HG02981 (cell line): ENCODE data around the gene OR52K1.
A peak's percentile ranks its signal among the peaks of the same experiment; 100 is the strongest.

Experiments
- ATAC-seq: cut with Tn5 transposase; IDR thresholded peaks from one replicate; pipeline ENCODE4 v1.9.1; 2021; ENCODE audit warnings: mild to moderate bottlenecking, moderate library complexity; ENCODE audit not compliant: unreplicated experiment

OR52K1 gene

GRCh38 chr11:4482445-4482844, at the start of gene OR52K1:
Gene OR52K1 (plus strand): TSS chr11:4482646. CDS start chr11:4488901, 6,255 bp downstream.
- ATAC-seq, result no peak

- ATAC-seq, result no peak
Measured at GRCh38 chr11:4433856-4434255, 48.6 kb upstream of the OR52K1 start.

- ATAC-seq, result no peak
Measured at GRCh38 chr11:4436411-4436810, 46.0 kb upstream of the OR52K1 start.

GRCh38 chr11:4441515-4441914, 40.9 kb upstream of the OR52K1 start:
- no peak for ATAC-seq

GRCh38 chr11:4443232-4443891, 39.1 kb upstream of the OR52K1 start:
- ATAC-seq, result no peak

- ATAC-seq, result no peak
Measured at GRCh38 chr11:4448995-4449394, 33.5 kb upstream of the OR52K1 start, which contains the start of gene OR52K2. Gene OR52K2 (plus strand): TSS chr11:4449295. CDS start chr11:4449340, 45 bp downstream.

- ATAC-seq, result no peak
Measured at GRCh38 chr11:4453118-4453517, 29.3 kb upstream of the OR52K1 start.

- ATAC-seq, result no peak
Measured at GRCh38 chr11:4454021-4454420, 28.4 kb upstream of the OR52K1 start.

- no peak for ATAC-seq
Measured at GRCh38 chr11:4455419-4455818, 27.0 kb upstream of the OR52K1 start.

GRCh38 chr11:4459500-4459899, 22.9 kb upstream of the OR52K1 start:
- peak; percentile 59 for ATAC-seq

- ATAC-seq, result no peak
Measured at GRCh38 chr11:4460151-4460550, 22.3 kb upstream of the OR52K1 start.

- ATAC-seq, result no peak
Measured at GRCh38 chr11:4464216-4465159, 18.0 kb upstream of the OR52K1 start.

GRCh38 chr11:4465407-4465806, 17.0 kb upstream of the OR52K1 start:
- ATAC-seq, result no peak

- no peak for ATAC-seq
Measured at GRCh38 chr11:4466131-4466870, 16.1 kb upstream of the OR52K1 start.

GRCh38 chr11:4466871-4467442, 15.5 kb upstream of the OR52K1 start:
- ATAC-seq, result no peak

- ATAC-seq, result no peak
Measured at GRCh38 chr11:4467811-4468606, 14.4 kb upstream of the OR52K1 start.

- no peak for ATAC-seq
Measured at GRCh38 chr11:4479644-4480043, 2.8 kb upstream of the OR52K1 start.

- no peak for ATAC-seq
Measured at GRCh38 chr11:4480577-4481239, 1.7 kb upstream of the OR52K1 start.

GRCh38 chr11:4481240-4481582, 1.2 kb upstream of the OR52K1 start:
- ATAC-seq, result no peak

GRCh38 chr11:4484310-4484709, 1.9 kb downstream of the OR52K1 start:
- ATAC-seq, result no peak
